A673 (cell line): Measurements from ENCODE around the gene PIK3IP1. TPM values are rescaled to one million over a fixed set of nuclear protein-coding genes. Genes with fewer than 3 reads are reported as not detected.

Experiments used
- BruUV-seq: library from RNA; stranded (reverse); fragments of 400-500 nt; replicated peaks from 2 replicates; lab custom pipeline; 2021; lab: Mats Ljungman, UMichigan
- CTCF ChIA-PET: fragments of 300-600 bp; sonication (Branson Sonifier 250); formaldehyde crosslinking; loops from one replicate; lab custom pipeline; 2022; ENCODE audit warnings: antibody characterized with exemption; lab: Charles Lee
- POLR2A ChIA-PET: fragments of 300-600 bp; sonication (Branson Sonifier 250); formaldehyde crosslinking; loops from one replicate; lab custom pipeline; 2022; ENCODE audit warnings: antibody characterized with exemption; ENCODE audit not compliant: low non-redundant PET; lab: Charles Lee
- DNase-seq: peaks from one replicate; pipeline ENCODE4 v3.0.0-alpha.2; 2015; ENCODE audit warnings: low spot score
- H3K27ac ChIP-seq: fragments of 200-600 bp; sonication (generic); 2 replicates; pipeline ENCODE4 v1.5.1; 2016; ENCODE audit warnings: mixed run types, low read depth, mild to moderate bottlenecking, mixed read lengths, antibody characterized with exemption, low read length; ENCODE audit not compliant: poor library complexity, severe bottlenecking
- H3K27me3 ChIP-seq: fragments of 200-600 bp; sonication (generic); replicated peaks from 2 replicates; pipeline ENCODE4 v1.6.1; 2017; ENCODE audit warnings: mixed run types, low read depth, mild to moderate bottlenecking, mixed read lengths, antibody characterized with exemption, low read length; ENCODE audit not compliant: insufficient read depth, poor library complexity
- H3K36me3 ChIP-seq: fragments of 200-600 bp; sonication (generic); 2 replicates; pipeline ENCODE4 v1.6.1; 2016; ENCODE audit warnings: mixed run types, mild to moderate bottlenecking, mixed read lengths, antibody characterized with exemption, low read length; ENCODE audit not compliant: insufficient read depth, poor library complexity, severe bottlenecking
- H3K4me1 ChIP-seq: fragments of 200-600 bp; sonication (generic); 2 replicates; pipeline ENCODE4 v1.6.1; 2017; ENCODE audit warnings: mixed run types, mild to moderate bottlenecking, mixed read lengths, antibody characterized with exemption, low read length; ENCODE audit not compliant: insufficient read depth, poor library complexity, severe bottlenecking
- H3K4me3 ChIP-seq: fragments of 200-600 bp; sonication (generic); 2 replicates; pipeline ENCODE4 v1.5.1; 2016; ENCODE audit warnings: low read depth, mixed run types, mild to moderate bottlenecking, mixed read lengths, low read length; ENCODE audit not compliant: poor library complexity, severe bottlenecking
- H3K9me3 ChIP-seq: fragments of 200-600 bp; sonication (generic); 2 replicates; pipeline ENCODE4 v1.6.1; 2016; ENCODE audit warnings: mixed run types, low read depth, mild to moderate bottlenecking, mixed read lengths, antibody characterized with exemption, low read length; ENCODE audit not compliant: poor library complexity, severe bottlenecking
- CTCF ChIP-seq: fragments of 300-800, 200-600 bp; sonication (generic); conservative IDR thresholded peaks from 2 replicates; pipeline ENCODE4 v1.5.1; 2017; ENCODE audit warnings: low read depth, mild to moderate bottlenecking, antibody characterized with exemption, low read length, moderate library complexity, mixed read lengths
- EZH2 ChIP-seq: fragments of 200-600 bp; sonication (generic); IDR thresholded peaks from 2 replicates; pipeline ENCODE4 v1.6.1; 2017; ENCODE audit warnings: borderline replicate concordance, low read depth, mild to moderate bottlenecking, mixed read lengths, antibody characterized with exemption, low read length; ENCODE audit not compliant: poor library complexity, severe bottlenecking
- intact Hi-C: fragments of 100-400 bp; cut with micrococcal nuclease; formaldehyde crosslinking; loops from one replicate; pipeline ENCODE4 v1.10.0; 2022; ENCODE audit not compliant: unreplicated experiment
- total RNA-seq: library from RNA; stranded (reverse); gene quantifications from 2 replicates; pipeline ENCODE4 v1.2.3, GENCODE V29; 2021

PIK3IP1 gene
- total RNA-seq, 1 experiment from 2014 or later = 0.24 TPM

- no peaks in the 10 kb centered on the region for H3K36me3 ChIP-seq
- intact Hi-C loops = loop anchor here (2.0 kb wide), 1 partner anchor 21 kb away; the partner anchor contains the start of gene PIK3IP1
- H3K9me3 ChIP-seq = no peaks in the 10 kb centered on the region
- POLR2A ChIA-PET = no interaction called here
- DNase-seq = peak; percentile 62
- H3K4me1 ChIP-seq = no peaks in the 10 kb centered on the region
- CTCF ChIA-PET = interaction anchor here (0.6 to 1.2 kb wide), 7 partner anchors 10 to 160 kb away, joined by 3 to 17 read pairs (median 7); partner anchors contain the start of gene PIK3IP1
- TF ChIP-seq EZH2 (no peak), CTCF (peak; percentile 92)
- H3K27ac ChIP-seq = no peak overlapping the region
- H3K4me3 ChIP-seq = no peak overlapping the region
- BruUV-seq = no TSS peak
- H3K27me3 ChIP-seq = no peaks in the 10 kb centered on the region
These were observed 21.3 kb upstream of the PIK3IP1 start for GRCh38 chr22:31313366-31314147.

GRCh38 chr22:31308181-31308580 is 15.9 kb upstream of the PIK3IP1 start:
- TF ChIP-seq CTCF (no peak), EZH2 (no peak)
- BruUV-seq = no TSS peak
- H3K27ac ChIP-seq = no peak overlapping the region
- CTCF ChIA-PET = no interaction called here
- no peaks in the 10 kb centered on the region for H3K4me1 ChIP-seq
- H3K27me3 ChIP-seq = no peaks in the 10 kb centered on the region
- DNase-seq = no peak
- H3K9me3 ChIP-seq = no peaks in the 10 kb centered on the region
- H3K4me3 ChIP-seq = no peak overlapping the region
- H3K36me3 ChIP-seq = no peaks in the 10 kb centered on the region
- intact Hi-C loops = no loop called here
- POLR2A ChIA-PET = interaction anchor here (0.6 kb wide), 1 partner anchor 345 kb away, joined by 4 read pairs; no protein-coding TSS in a partner anchor

GRCh38 chr22:31305194-31305593 is 12.9 kb upstream of the PIK3IP1 start:
- H3K4me3 ChIP-seq = no peak overlapping the region
- no peaks in the 10 kb centered on the region for H3K4me1 ChIP-seq
- H3K27me3 ChIP-seq = no peaks in the 10 kb centered on the region
- BruUV-seq = no TSS peak
- DNase-seq = no peak
- CTCF ChIA-PET = no interaction called here
- intact Hi-C loops = no loop called here
- TF ChIP-seq EZH2 = no peak
- no peak for TF ChIP-seq CTCF
- H3K9me3 ChIP-seq = no peaks in the 10 kb centered on the region
- no peaks in the 10 kb centered on the region for H3K36me3 ChIP-seq
- H3K27ac ChIP-seq = no peak overlapping the region
- POLR2A ChIA-PET = no interaction called here
